RWPE1 (cell line): ENCODE measurements around the gene ACO2.

Experiments used
- CTCF ChIA-PET: fragments of 350-600 bp; sonication (Branson Sonifier 250); formaldehyde crosslinking; extraction: SDS; loops from one replicate; lab custom pipeline; 2021; lab: Yijun Ruan, JAX
- POLR2A ChIA-PET: fragments of 400-600 bp; formaldehyde crosslinking; extraction: SDS; loops from one replicate; lab custom pipeline; 2020; ENCODE audit warnings: antibody characterized with exemption; ENCODE audit not compliant: low non-redundant PET; lab: Yijun Ruan, JAX
- DNase-seq: peaks from one replicate; pipeline ENCODE4 v3.0.0; 2012; ENCODE audit warnings: low spot score
- H3K27ac ChIP-seq: fragments of 450-650 bp; 2 replicates; pipeline ENCODE4 v1.5.1; 2017
- TF ChIP-seq, protein P1 (sequence below): fragments of 450-650 bp; conservative IDR thresholded peaks from 2 replicates; pipeline ENCODE4 v1.5.1; 2017; ENCODE audit warnings: low read depth, mild to moderate bottlenecking

The ACO2 gene

DNA sequence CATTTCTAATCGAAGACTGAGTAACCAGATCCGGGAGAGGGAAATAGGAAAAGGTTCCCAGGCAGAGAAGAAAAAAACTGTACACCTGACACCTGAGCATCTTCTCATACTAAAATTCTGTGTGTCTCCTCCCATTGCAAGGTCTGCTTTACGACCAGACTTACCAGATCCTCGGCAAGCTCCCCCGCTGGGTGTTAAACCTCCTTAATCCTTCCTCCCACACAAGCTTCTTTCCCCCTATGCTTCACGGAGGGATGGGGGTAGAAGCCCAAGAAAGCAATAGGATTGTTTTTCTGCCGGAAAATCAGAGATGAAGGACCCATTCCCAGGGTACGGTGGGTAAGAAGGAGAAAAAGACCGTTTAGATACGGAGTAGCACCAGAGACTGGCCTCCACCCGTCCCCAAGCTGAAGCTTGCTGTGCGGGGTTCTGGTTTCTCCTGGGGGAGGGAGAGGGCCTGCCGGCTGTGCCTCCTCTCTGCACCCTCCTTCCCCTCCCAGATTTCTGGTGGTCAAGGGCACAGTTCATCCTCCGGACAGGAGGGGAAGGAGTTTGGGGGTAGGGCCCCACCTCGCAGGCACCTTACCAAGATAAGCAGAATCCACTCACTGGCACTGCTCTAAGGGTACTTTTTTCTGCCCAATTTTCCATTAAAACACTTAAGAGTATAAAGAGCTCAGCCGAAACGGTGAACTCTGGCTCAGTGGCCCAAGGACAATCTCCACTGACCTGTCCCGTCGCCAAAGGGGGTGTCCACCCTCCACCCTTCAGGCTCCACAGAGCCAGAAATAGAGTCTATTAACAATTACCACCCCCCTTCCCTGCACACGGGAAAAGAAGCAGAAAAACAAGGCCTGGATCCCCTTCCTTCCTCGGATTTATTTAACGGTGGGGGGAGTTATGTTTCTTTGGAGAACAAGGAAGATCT lies 23.5 kb upstream of the ACO2 start:
- ChIA-PET CTCF (interaction anchor here (0.6 to 1.0 kb wide), 2 partner anchors 41 to 399 kb away, joined by 3 read pairs; no protein-coding TSS in a partner anchor), POLR2A (interaction anchor here (0.7 kb wide), 1 partner anchor 23 kb away, joined by 3 read pairs; the partner anchor contains the start of gene PHF5A)
- H3K27ac ChIP-seq, result peak overlapping the region; percentile 96
- DNase-seq, result no peak
- TF ChIP-seq, protein P1, sequence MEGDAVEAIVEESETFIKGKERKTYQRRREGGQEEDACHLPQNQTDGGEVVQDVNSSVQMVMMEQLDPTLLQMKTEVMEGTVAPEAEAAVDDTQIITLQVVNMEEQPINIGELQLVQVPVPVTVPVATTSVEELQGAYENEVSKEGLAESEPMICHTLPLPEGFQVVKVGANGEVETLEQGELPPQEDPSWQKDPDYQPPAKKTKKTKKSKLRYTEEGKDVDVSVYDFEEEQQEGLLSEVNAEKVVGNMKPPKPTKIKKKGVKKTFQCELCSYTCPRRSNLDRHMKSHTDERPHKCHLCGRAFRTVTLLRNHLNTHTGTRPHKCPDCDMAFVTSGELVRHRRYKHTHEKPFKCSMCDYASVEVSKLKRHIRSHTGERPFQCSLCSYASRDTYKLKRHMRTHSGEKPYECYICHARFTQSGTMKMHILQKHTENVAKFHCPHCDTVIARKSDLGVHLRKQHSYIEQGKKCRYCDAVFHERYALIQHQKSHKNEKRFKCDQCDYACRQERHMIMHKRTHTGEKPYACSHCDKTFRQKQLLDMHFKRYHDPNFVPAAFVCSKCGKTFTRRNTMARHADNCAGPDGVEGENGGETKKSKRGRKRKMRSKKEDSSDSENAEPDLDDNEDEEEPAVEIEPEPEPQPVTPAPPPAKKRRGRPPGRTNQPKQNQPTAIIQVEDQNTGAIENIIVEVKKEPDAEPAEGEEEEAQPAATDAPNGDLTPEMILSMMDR, result no peak

DNA sequence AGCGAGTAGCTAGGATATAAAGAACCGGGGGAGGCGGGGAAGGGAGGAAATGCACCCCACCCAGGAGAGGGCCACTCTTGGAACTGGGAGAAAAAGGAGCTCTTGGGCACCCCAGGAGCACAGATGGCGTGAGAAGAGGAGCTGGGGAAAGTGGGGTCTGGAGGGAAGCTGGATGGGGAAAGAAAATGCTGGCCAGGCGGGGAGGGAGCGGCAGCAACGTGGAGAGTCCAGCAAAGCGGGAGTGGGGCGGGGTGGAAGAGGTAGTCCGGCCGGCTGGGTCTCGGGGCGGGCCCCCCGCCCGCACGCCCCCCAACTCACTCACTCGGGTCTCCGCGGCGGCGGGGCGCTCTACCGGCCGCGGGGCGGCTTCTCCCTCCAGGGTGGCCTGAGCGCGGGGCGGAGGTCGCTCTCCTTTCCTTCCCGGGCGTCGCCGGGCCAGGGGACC lies 22.8 kb upstream of the ACO2 start:
- CTCF ChIA-PET, result interaction anchor here (0.6 to 1.0 kb wide), 2 partner anchors 42 to 399 kb away, joined by 3 read pairs; no protein-coding TSS in a partner anchor
- TF ChIP-seq, protein P1, result no peak
- POLR2A ChIA-PET, result interaction anchor here (0.8 to 1.0 kb wide), 4 partner anchors 8 to 71 kb away, joined by 3 to 9 read pairs (median 3); partner anchors contain the start of genes ACO2 and PHF5A
- no peak for DNase-seq
- peak overlapping the region; percentile 96 for H3K27ac ChIP-seq

DNA sequence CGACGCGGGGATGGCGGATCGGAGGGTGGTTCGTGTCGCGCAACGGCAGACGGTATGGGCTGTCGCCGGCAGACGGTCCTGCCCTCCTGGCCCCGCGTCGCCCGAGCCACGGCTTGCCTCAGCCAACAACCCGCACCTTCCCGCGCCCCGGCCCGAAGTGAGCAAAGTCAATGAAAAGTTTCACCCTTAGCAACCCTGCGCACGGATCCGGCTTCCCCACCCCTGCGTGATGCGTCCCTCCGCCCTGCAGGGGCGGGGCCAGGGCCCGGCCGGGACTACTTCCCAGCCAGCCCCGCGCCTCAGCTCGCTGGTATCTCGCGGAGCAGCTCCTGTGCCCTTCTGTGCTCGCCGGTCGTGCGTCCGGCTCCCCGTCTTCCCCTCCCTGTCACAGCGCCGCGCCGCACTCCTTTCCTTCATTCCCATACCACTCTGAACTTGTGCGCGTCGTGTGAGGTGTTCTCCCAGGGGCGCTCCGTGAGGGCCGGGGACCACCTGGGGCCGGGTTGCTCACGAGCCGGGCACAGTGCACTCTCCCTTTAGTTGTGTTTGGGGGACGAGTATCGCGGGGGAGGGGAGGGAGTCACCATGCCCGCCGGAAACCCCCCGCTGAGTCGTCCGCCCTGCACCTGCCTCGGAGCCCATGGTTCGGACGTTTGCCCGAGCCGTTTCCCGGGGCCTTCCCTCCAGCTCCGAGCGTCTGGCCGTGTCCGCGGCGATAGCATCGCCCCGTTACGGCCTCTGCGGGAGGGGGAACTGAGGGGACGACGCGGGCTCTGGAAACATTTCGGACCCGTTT lies 22.1 kb upstream of the ACO2 start, which contains the start of gene TOB2:
TSS of gene TOB2 (minus strand) at position 163 of the 796 bp plus-strand sequence. CDS start 9,456 bp downstream, outside the sequence.
- CTCF ChIA-PET, result no interaction called here
- H3K27ac ChIP-seq, result peak within 1 kb of the TSS; percentile 96
- peak; percentile 80 for DNase-seq
- POLR2A ChIA-PET, result interaction anchor here (0.8 to 1.0 kb wide), 4 partner anchors 9 to 70 kb away, joined by 3 to 9 read pairs (median 3); partner anchors contain the start of genes ACO2 and PHF5A
- TF ChIP-seq, protein P1, result no peak

DNA sequence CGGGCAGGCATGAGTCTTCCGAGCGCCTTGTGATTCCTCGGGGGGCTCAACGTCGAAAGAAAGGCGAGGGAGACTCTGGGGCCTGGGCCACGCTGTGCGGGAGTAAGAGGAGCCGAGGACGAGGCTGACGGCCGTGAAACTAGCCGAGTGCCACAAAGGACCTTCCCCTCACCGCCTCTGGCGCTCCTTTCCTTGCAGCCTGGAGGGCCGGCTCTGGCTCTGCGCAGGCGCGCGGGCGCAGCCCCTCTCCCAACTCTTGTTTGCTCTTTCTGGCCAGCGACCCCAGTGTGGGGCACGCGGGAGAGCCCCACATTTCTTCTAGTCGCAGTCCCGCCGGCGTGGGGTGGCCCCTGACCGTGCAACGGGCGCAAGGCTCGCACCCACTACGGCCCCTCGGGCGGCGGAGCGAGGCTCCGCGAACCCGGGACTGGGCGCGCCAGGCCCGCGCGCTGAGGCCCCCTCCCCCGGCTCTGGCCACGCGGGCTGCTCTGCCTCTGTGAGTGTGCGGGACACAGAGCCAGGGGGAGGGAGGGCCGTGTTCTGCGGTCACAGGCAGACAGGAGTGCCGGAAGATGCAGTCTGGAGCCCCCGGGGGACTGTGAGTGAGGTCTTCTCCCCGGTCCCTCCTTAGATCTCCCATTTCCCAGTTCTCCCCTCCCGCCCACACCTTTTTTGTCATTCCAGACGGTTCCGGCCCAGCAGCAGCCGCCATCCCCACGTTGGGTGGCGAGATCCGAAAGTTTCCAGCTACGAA lies 21.3 kb upstream of the ACO2 start:
- TF ChIP-seq, protein P1, result no peak
- no peak for DNase-seq
- POLR2A ChIA-PET, result interaction anchor here (0.9 to 1.0 kb wide), 3 partner anchors 21 to 70 kb away, joined by 3 read pairs; partner anchors contain the start of genes ACO2 and PHF5A
- peak overlapping the region; percentile 96 for H3K27ac ChIP-seq
- CTCF ChIA-PET, result interaction anchor here (0.6 to 0.7 kb wide), 2 partner anchors 9 to 70 kb away, joined by 3 read pairs; no protein-coding TSS in a partner anchor

DNA sequence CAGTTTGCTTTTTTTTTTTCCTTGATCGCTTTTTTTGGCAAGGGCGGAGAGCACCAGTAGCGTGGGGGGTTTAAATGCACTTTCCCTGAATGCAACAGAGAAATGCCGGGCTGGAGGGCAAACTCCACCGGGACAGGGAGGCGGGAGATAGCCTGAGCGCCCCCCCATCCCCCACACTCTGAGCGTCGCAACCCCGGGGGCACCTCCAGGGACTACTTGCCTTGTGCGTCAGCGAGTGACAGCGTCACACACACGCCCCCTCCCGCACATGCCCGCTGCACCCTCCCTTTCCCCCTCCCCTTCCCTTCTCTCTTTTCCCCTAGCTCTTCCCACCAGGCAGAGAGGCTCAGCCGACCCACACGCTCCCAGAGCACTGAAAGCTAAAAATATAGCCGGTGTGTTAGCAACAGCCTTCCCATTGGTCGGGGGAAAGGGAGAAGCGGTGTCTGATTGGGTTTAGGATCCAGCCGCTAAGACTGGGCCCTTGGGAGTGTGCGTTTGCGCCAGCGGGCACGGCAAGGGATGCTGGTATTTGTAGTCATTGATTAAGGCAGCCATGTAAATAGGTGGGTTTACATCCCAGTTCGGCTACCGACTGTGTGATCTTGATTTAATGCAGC lies 20.6 kb upstream of the ACO2 start:
- ChIA-PET POLR2A (interaction anchor here (0.6 to 0.9 kb wide), 2 partner anchors 20 to 36 kb away, joined by 3 to 5 read pairs; partner anchors contain the start of genes ACO2 and PHF5A), CTCF (interaction anchor here (0.6 to 1.2 kb wide), 3 partner anchors 9 to 69 kb away, joined by 3 read pairs; partner anchors contain the start of gene PHF5A)
- H3K27ac ChIP-seq, result peak overlapping the region; percentile 96
- DNase-seq, result peak; percentile 94
- TF ChIP-seq, protein P1, result no peak
